ENCODE results near the gene SETBP1.

GRCh38 chr18:44869533-44869932, 188.8 kb downstream of the SETBP1 start:
- no peak for TF ChIP-seq ZNF274 (IDR thresholded peaks at IDR 0.05; ENCODE audit: low read depth, low read length)
- TF ChIP-seq YY1 (IDR thresholded peaks at IDR 0.05; ENCODE audit: insufficient read depth, insufficient read length), result no peak
- TF ChIP-seq SUZ12 (IDR thresholded peaks at IDR 0.05; ENCODE audit: extremely low read depth, insufficient read depth, insufficient read length), result no peak
